GM23338 (cell line): ENCODE data around the gene ACOX1. TPM values are rescaled to one million over a fixed set of nuclear protein-coding genes. Genes with fewer than 3 reads are reported as not detected.

ENCODE experiments used
- ATAC-seq: fragments of 200-7000 bp; cut with Tn5 transposase; 3 replicates; pipeline ENCODE4 v1.9.1; 2020
- DNase-seq: peaks from one replicate; pipeline ENCODE4 v3.0.0-alpha.2; 2015; ENCODE audit warnings: low spot score
- H2AFZ ChIP-seq: fragments of 200-600 bp; sonication (generic); 2 replicates; pipeline ENCODE4 v1.8.0; 2016; ENCODE audit warnings: antibody characterized with exemption, mild to moderate bottlenecking, moderate library complexity
- H3F3A ChIP-seq: fragments of 200-600 bp; sonication (generic); replicated peaks from 2 replicates; pipeline ENCODE4 v1.8.0; 2017; ENCODE audit warnings: antibody characterized with exemption, mixed run types, low read depth
- H3K27ac ChIP-seq: fragments of 200-600 bp; sonication (generic); 2 replicates; pipeline ENCODE4 v1.6.1; 2016; ENCODE audit warnings: low read depth
- H3K27me3 ChIP-seq: fragments of 200-600 bp; sonication (generic); 2 replicates; pipeline ENCODE4 v1.8.0; 2016; ENCODE audit warnings: mild to moderate bottlenecking, mixed run types, moderate library complexity; ENCODE audit not compliant: insufficient read depth
- H3K36me3 ChIP-seq: fragments of 200-600 bp; sonication (generic); 2 replicates; pipeline ENCODE4 v1.8.0; 2016; ENCODE audit warnings: mild to moderate bottlenecking; ENCODE audit not compliant: insufficient read depth
- H3K4me1 ChIP-seq: fragments of 200-600 bp; sonication (generic); 2 replicates; pipeline ENCODE4 v1.8.0; 2016; ENCODE audit warnings: mild to moderate bottlenecking, moderate library complexity; ENCODE audit not compliant: insufficient read depth
- H3K4me2 ChIP-seq: fragments of 200-600 bp; sonication (generic); 2 replicates; pipeline ENCODE4 v1.7.1; 2017; ENCODE audit warnings: mixed run types
- H3K4me3 ChIP-seq: fragments of 200-600 bp; sonication (generic); 2 replicates; pipeline ENCODE4 v1.6.1; 2016; ENCODE audit warnings: mixed run types
- H3K79me2 ChIP-seq: fragments of 200-600 bp; sonication (generic); replicated peaks from 2 replicates; pipeline ENCODE4 v1.8.0; 2017; ENCODE audit warnings: mild to moderate bottlenecking; ENCODE audit not compliant: insufficient read depth
- H3K9me2 ChIP-seq: fragments of 200-600 bp; sonication (generic); 2 replicates; pipeline ENCODE4 v1.8.0; 2017; ENCODE audit not compliant: insufficient read depth
- H4K20me1 ChIP-seq: fragments of 200-600 bp; sonication (generic); replicated peaks from 2 replicates; pipeline ENCODE4 v1.8.0; 2017; ENCODE audit warnings: mild to moderate bottlenecking; ENCODE audit not compliant: insufficient read depth
- H3K27ac Mint-ChIP-seq: 2 replicates; pipeline ENCODE4 v1.8.0; 2020; ENCODE audit warnings: inconsistent platforms, mild to moderate bottlenecking, moderate library complexity, mixed read lengths
- H3K27me3 Mint-ChIP-seq: 3 replicates; pipeline ENCODE4 v1.8.0; 2022; ENCODE audit warnings: low read depth, mild to moderate bottlenecking, moderate library complexity, mixed read lengths, inconsistent platforms; ENCODE audit not compliant: insufficient read depth, poor library complexity
- H3K36me3 Mint-ChIP-seq: 3 replicates; pipeline ENCODE4 v1.8.0; 2021; ENCODE audit warnings: low read depth, mild to moderate bottlenecking, inconsistent platforms, moderate library complexity, mixed read lengths
- H3K4me1 Mint-ChIP-seq: 3 replicates; pipeline ENCODE4 v1.8.0; 2020; ENCODE audit warnings: mild to moderate bottlenecking, inconsistent platforms, mixed read lengths
- H3K4me3 Mint-ChIP-seq: 3 replicates; pipeline ENCODE4 v1.8.0; 2021; ENCODE audit warnings: moderate library complexity, mild to moderate bottlenecking, inconsistent platforms, mixed read lengths
- H3K9me3 Mint-ChIP-seq: 3 replicates; pipeline ENCODE4 v1.8.0; 2020; ENCODE audit warnings: moderate library complexity, mild to moderate bottlenecking, inconsistent platforms, mixed read lengths
- CREB1 ChIP-seq: fragments of 250-450 bp; sonication (Bioruptor Pico); IDR thresholded peaks from 2 replicates; pipeline ENCODE4 v1.5.0; 2020; ENCODE audit warnings: low read depth, mild to moderate bottlenecking, moderate library complexity
- EZH2 ChIP-seq: fragments of 200-600 bp; sonication (generic); IDR thresholded peaks from one replicate; pipeline ENCODE4 v1.8.0; 2017; ENCODE audit warnings: antibody characterized with exemption, mild to moderate bottlenecking, low read depth; ENCODE audit not compliant: unreplicated experiment
- JUNB ChIP-seq: IDR thresholded peaks from one replicate; pipeline ENCODE4 v1.6.1; 2016; ENCODE audit warnings: antibody characterized with exemption; ENCODE audit not compliant: unreplicated experiment
- STAT1 ChIP-seq: IDR thresholded peaks from one replicate; pipeline ENCODE4 v1.6.1; 2016; ENCODE audit warnings: antibody characterized with exemption; ENCODE audit not compliant: unreplicated experiment
- polyA plus RNA-seq: library from polyadenylated mRNA; unstranded; fragments of >200 nt; fragmentation: Nextera tagmentation; extraction: Ambion mirVana; gene quantifications from 2 replicates; pipeline ENCODE4 v1.2.1, GENCODE V29; 2016
- total RNA-seq: library from RNA; depleted of rRNA; stranded (reverse); fragments of >200 nt; shearing (Covaris generic); gene quantifications from 2 replicates; pipeline ENCODE4 v1.2.3, GENCODE V29; 2014
- TF ChIP-seq, protein P1 (sequence below): fragments of 250-450 bp; sonication (Bioruptor Pico); IDR thresholded peaks from 2 replicates; pipeline ENCODE4 v1.5.0; 2020; ENCODE audit warnings: mild to moderate bottlenecking, moderate library complexity
- TF ChIP-seq, protein P2 (sequence below), 2 experiments: fragments of 200-600 bp in 1 of 2; sonication (generic) in 1 of 2; conservative IDR thresholded peaks; 2 replicates each; pipeline versions ENCODE4 v1.5.1 to v1.6.1; 2016 to 2017; ENCODE audit warnings: antibody characterized with exemption in 2 of 2, low read depth in 2 of 2, mild to moderate bottlenecking in 2 of 2, moderate library complexity in 1 of 2

Gene ACOX1
- total and polyA plus RNA-seq, 2 experiments from 2014 or later, result 12.8 to 32.9 TPM

DNA sequence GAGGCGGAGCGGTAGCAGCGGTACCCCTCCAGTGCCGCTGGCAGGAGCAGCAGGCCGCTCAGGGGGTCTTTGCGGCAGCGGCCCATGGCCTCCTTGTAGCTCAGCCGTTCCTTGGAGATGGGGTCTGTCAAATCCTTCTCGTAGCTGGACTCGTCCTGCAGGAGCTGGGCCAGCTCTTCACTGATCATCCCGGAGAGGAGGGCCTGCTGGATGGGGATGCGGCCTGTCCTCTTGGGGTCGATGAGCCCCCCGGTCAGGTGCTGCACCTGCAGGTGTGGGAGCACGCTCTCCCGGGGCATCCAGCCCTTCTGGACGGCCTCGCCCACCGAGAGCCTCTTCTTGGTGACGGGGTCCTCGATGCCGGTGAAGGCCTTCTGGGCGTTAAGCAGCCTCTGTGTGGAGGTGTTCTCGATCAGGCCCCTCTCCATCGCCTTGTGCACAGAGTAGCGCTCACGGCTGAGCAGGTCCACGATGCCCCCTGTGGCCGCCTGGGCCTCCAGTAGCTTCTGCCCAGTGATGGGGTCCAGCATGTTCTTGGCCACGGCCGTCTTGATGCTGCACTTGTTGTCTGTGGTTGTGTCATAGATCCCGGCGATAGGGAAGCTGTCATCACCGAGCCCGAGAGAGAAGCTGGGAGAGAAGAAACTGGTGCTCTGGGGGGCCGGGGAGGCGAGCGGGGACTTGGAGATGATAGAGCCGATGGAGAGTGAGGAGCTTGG, 28.3 kb upstream of the ACOX1 start:
- H3K36me3 Mint-ChIP-seq, result peaks cover 3% of the 10 kb centered on the region
- H3K4me1 Mint-ChIP-seq, result peaks cover 2% of the 10 kb centered on the region

More for the DNA sequence above, 28.3 kb upstream of the ACOX1 start:
- Mint-ChIP-seq H3K4me3 (no peak overlapping the region), H3K9me3 (no peaks in the 10 kb centered on the region; the same call in none of the 3 replicates), H3K27ac (no peak overlapping the region), H3K27me3 (peaks cover 10% of the 10 kb centered on the region)
- no peaks in the 10 kb centered on the region for H3K4me1 ChIP-seq
- H3K9me2 ChIP-seq, result no peaks in the 10 kb centered on the region
- H3F3A ChIP-seq, result 0 out of 2 replicates have a peak, but pooled peaks cover 3% of the 10 kb centered on the region
- H2AFZ ChIP-seq, result no peak overlapping the region
- no peak for TF ChIP-seq STAT1
- TF ChIP-seq EZH2, result no peak
- TF ChIP-seq, protein P1, sequence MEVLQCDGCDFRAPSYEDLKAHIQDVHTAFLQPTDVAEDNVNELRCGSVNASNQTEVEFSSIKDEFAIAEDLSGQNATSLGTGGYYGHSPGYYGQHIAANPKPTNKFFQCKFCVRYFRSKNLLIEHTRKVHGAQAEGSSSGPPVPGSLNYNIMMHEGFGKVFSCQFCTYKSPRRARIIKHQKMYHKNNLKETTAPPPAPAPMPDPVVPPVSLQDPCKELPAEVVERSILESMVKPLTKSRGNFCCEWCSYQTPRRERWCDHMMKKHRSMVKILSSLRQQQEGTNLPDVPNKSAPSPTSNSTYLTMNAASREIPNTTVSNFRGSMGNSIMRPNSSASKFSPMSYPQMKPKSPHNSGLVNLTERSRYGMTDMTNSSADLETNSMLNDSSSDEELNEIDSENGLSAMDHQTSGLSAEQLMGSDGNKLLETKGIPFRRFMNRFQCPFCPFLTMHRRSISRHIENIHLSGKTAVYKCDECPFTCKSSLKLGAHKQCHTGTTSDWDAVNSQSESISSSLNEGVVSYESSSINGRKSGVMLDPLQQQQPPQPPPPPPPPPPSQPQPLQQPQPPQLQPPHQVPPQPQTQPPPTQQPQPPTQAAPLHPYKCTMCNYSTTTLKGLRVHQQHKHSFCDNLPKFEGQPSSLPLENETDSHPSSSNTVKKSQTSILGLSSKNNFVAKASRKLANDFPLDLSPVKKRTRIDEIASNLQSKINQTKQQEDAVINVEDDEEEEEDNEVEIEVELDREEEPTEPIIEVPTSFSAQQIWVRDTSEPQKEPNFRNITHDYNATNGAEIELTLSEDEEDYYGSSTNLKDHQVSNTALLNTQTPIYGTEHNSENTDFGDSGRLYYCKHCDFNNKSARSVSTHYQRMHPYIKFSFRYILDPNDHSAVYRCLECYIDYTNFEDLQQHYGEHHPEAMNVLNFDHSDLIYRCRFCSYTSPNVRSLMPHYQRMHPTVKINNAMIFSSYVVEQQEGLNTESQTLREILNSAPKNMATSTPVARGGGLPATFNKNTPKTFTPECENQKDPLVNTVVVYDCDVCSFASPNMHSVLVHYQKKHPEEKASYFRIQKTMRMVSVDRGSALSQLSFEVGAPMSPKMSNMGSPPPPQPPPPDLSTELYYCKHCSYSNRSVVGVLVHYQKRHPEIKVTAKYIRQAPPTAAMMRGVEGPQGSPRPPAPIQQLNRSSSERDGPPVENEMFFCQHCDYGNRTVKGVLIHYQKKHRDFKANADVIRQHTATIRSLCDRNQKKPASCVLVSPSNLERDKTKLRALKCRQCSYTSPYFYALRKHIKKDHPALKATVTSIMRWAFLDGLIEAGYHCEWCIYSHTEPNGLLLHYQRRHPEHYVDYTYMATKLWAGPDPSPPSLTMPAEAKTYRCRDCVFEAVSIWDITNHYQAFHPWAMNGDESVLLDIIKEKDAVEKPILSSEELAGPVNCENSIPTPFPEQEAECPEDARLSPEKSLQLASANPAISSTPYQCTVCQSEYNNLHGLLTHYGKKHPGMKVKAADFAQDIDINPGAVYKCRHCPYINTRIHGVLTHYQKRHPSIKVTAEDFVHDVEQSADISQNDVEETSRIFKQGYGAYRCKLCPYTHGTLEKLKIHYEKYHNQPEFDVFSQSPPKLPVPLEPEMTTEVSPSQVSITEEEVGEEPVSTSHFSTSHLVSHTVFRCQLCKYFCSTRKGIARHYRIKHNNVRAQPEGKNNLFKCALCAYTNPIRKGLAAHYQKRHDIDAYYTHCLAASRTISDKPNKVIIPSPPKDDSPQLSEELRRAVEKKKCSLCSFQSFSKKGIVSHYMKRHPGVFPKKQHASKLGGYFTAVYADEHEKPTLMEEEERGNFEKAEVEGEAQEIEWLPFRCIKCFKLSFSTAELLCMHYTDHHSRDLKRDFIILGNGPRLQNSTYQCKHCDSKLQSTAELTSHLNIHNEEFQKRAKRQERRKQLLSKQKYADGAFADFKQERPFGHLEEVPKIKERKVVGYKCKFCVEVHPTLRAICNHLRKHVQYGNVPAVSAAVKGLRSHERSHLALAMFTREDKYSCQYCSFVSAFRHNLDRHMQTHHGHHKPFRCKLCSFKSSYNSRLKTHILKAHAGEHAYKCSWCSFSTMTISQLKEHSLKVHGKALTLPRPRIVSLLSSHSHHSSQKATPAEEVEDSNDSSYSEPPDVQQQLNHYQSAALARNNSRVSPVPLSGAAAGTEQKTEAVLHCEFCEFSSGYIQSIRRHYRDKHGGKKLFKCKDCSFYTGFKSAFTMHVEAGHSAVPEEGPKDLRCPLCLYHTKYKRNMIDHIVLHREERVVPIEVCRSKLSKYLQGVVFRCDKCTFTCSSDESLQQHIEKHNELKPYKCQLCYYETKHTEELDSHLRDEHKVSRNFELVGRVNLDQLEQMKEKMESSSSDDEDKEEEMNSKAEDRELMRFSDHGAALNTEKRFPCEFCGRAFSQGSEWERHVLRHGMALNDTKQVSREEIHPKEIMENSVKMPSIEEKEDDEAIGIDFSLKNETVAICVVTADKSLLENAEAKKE (CRISPR knock-in tag), result no peak
- TF ChIP-seq CREB1, result no peak
- TF ChIP-seq, protein P2, sequence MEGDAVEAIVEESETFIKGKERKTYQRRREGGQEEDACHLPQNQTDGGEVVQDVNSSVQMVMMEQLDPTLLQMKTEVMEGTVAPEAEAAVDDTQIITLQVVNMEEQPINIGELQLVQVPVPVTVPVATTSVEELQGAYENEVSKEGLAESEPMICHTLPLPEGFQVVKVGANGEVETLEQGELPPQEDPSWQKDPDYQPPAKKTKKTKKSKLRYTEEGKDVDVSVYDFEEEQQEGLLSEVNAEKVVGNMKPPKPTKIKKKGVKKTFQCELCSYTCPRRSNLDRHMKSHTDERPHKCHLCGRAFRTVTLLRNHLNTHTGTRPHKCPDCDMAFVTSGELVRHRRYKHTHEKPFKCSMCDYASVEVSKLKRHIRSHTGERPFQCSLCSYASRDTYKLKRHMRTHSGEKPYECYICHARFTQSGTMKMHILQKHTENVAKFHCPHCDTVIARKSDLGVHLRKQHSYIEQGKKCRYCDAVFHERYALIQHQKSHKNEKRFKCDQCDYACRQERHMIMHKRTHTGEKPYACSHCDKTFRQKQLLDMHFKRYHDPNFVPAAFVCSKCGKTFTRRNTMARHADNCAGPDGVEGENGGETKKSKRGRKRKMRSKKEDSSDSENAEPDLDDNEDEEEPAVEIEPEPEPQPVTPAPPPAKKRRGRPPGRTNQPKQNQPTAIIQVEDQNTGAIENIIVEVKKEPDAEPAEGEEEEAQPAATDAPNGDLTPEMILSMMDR (conservative IDR thresholded peaks at IDR 0.05; ENCODE audit: low read depth in 2 of 2), result 0 out of 4 replicates have a peak, but pooled peaks of 1 of the 2 experiments have one; percentile 7
- TF ChIP-seq JUNB, result no peak
- H3K4me3 ChIP-seq, result no peak overlapping the region
- no peak overlapping the region for H3K27ac ChIP-seq
- no peak for ATAC-seq
- H4K20me1 ChIP-seq, result no peaks in the 10 kb centered on the region
- H3K27me3 ChIP-seq, result no peaks in the 10 kb centered on the region
- H3K79me2 ChIP-seq, result no peaks in the 10 kb centered on the region
- no peak overlapping the region for H3K4me2 ChIP-seq
- no peaks in the 10 kb centered on the region for H3K36me3 ChIP-seq
- no peak for DNase-seq
